Muscle of leg (tissue), 11 donors: ENCODE results near the gene BCL2L14. TPM values are rescaled to one million over a fixed set of nuclear protein-coding genes. Genes with fewer than 3 reads are reported as not detected.

Source experiments
- DNase-seq: peaks from one replicate; pipeline ENCODE4 v3.0.0; 2013
- H3K27ac ChIP-seq: one replicate; pipeline ENCODE4 v1.5.1; 2013; ENCODE audit warnings: mild to moderate bottlenecking, low read length, control low read depth
- H3K27me3 ChIP-seq: one replicate; pipeline ENCODE4 v1.6.1; 2013; ENCODE audit warnings: low read length; ENCODE audit not compliant: control insufficient read depth, insufficient read depth
- H3K36me3 ChIP-seq: one replicate; pipeline ENCODE4 v1.6.1; 2013; ENCODE audit warnings: low read length; ENCODE audit not compliant: control insufficient read depth, insufficient read depth
- H3K4me1 ChIP-seq: one replicate; pipeline ENCODE4 v1.6.1; 2013; ENCODE audit warnings: low read length; ENCODE audit not compliant: control insufficient read depth, insufficient read depth
- H3K4me3 ChIP-seq: one replicate; pipeline ENCODE4 v1.5.1; 2013; ENCODE audit warnings: low read length, control low read depth
- H3K9me3 ChIP-seq: replicated peaks from 2 replicates; pipeline ENCODE4 v1.6.1; 2013; ENCODE audit warnings: low read depth, low read length; ENCODE audit not compliant: control insufficient read depth
- WGBS: methylation state at CpG from one replicate; pipeline ENCODE4 v1.1.5; 2013; ENCODE audit warnings: missing lambda C conversion rate; ENCODE audit not compliant: insufficient coverage; 5-methylcytosine and 5-hydroxymethylcytosine counted together
- polyA plus RNA-seq, 8 donors: library from polyadenylated mRNA; unstranded; fragments of 120-200 nt; gene quantifications; one replicate each; pipeline versions ENCODE4 v1.2.1 to v1.2.3, GENCODE V29; 2013; ENCODE audit warnings: inconsistent platforms in 1 of 8, low replicate concordance in 1 of 8; ENCODE audit not compliant: insufficient read length in 8 of 8, insufficient read depth in 1 of 8
- total RNA-seq: library from RNA; stranded (reverse); fragments of 120-200 nt; gene quantifications from one replicate; pipeline ENCODE4 v1.2.4, GENCODE V29; 2013

BCL2L14 gene
- total and polyA plus RNA-seq, 9 donors, result 0.15 to 0.83 (median 0.28) TPM; not detected in 3

- 80% methylated on average over 5 of the region's 5 CpGs for WGBS
- H3K27me3 ChIP-seq, result no peaks in the 10 kb centered on the region
- no peaks in the 10 kb centered on the region for H3K36me3 ChIP-seq
- no peaks in the 10 kb centered on the region for H3K9me3 ChIP-seq
- no peak overlapping the region for H3K4me3 ChIP-seq
- H3K27ac ChIP-seq, result no peak overlapping the region
- no peak for DNase-seq
- peaks cover 3% of the 10 kb centered on the region for H3K4me1 ChIP-seq
Measured at GRCh38 chr12:12086362-12086761, 15.6 kb downstream of the BCL2L14 start.

- H3K36me3 ChIP-seq, result no peaks in the 10 kb centered on the region
- peaks cover 3% of the 10 kb centered on the region for H3K4me1 ChIP-seq
- no peaks in the 10 kb centered on the region for H3K27me3 ChIP-seq
- no peak overlapping the region for H3K27ac ChIP-seq
- no peak overlapping the region for H3K4me3 ChIP-seq
- DNase-seq, result no peak
- 72% methylated on average over 8 of the region's 9 CpGs for WGBS
- no peaks in the 10 kb centered on the region for H3K9me3 ChIP-seq
Measured at GRCh38 chr12:12086973-12087692, 16.4 kb downstream of the BCL2L14 start.

- Histone ChIP-seq H3K4me3 (no peak overlapping the region), H3K9me3 (no peaks in the 10 kb centered on the region)
- 33% methylated on average over 1 of the region's 2 CpGs for WGBS
Measured at GRCh38 chr12:12087693-12088034, 16.9 kb downstream of the BCL2L14 start.

GRCh38 chr12:12088147-12088546 is 17.4 kb downstream of the BCL2L14 start:
- peaks cover 3% of the 10 kb centered on the region for H3K4me1 ChIP-seq
- H3K4me3 ChIP-seq, result no peak overlapping the region
- H3K27me3 ChIP-seq, result no peaks in the 10 kb centered on the region
- H3K9me3 ChIP-seq, result no peaks in the 10 kb centered on the region
- H3K27ac ChIP-seq, result no peak overlapping the region
- WGBS, result 80% methylated on average over 5 of the region's 10 CpGs
- no peaks in the 10 kb centered on the region for H3K36me3 ChIP-seq
- no peak for DNase-seq

More at GRCh38 chr12:12087693-12088034, 16.9 kb downstream of the BCL2L14 start:
- no peak for DNase-seq
- H3K27me3 ChIP-seq, result no peaks in the 10 kb centered on the region
- no peak overlapping the region for H3K27ac ChIP-seq
- H3K36me3 ChIP-seq, result no peaks in the 10 kb centered on the region
- H3K4me1 ChIP-seq, result peaks cover 3% of the 10 kb centered on the region

GRCh38 chr12:12088761-12089160 is 18.0 kb downstream of the BCL2L14 start:
- WGBS, result 62% methylated on average over 3 of the region's 9 CpGs
- Histone ChIP-seq H3K4me3 (no peak overlapping the region), H3K27me3 (no peaks in the 10 kb centered on the region), H3K9me3 (no peaks in the 10 kb centered on the region), H3K36me3 (no peaks in the 10 kb centered on the region), H3K27ac (no peak overlapping the region), H3K4me1 (peaks cover 3% of the 10 kb centered on the region)
- no peak for DNase-seq

GRCh38 chr12:12091071-12091470 is 20.3 kb downstream of the BCL2L14 start:
- no peaks in the 10 kb centered on the region for H3K36me3 ChIP-seq
- peak; percentile 66 for DNase-seq
- H3K27me3 ChIP-seq, result no peaks in the 10 kb centered on the region
- H3K9me3 ChIP-seq, result no peaks in the 10 kb centered on the region
- WGBS, result 70% methylated on average over 3 of the region's 3 CpGs
- H3K4me1 ChIP-seq, result peaks cover 3% of the 10 kb centered on the region
- no peak overlapping the region for H3K4me3 ChIP-seq
- no peak overlapping the region for H3K27ac ChIP-seq

- Histone ChIP-seq H3K9me3 (no peaks in the 10 kb centered on the region), H3K27ac (no peak overlapping the region), H3K27me3 (no peaks in the 10 kb centered on the region), H3K36me3 (no peaks in the 10 kb centered on the region), H3K4me1 (peaks cover 3% of the 10 kb centered on the region), H3K4me3 (no peak overlapping the region)
- DNase-seq, result peak; percentile 30
- no CpG with 5 or more reads among the region's 14 CpGs for WGBS
Measured at GRCh38 chr12:12091977-12092663, 21.4 kb downstream of the BCL2L14 start.

GRCh38 chr12:12094481-12094880 is 23.7 kb downstream of the BCL2L14 start:
- WGBS, result 89% methylated on average over 4 of the region's 4 CpGs
- Histone ChIP-seq H3K27me3 (no peaks in the 10 kb centered on the region), H3K4me1 (peaks cover 3% of the 10 kb centered on the region), H3K9me3 (no peaks in the 10 kb centered on the region), H3K27ac (no peak overlapping the region), H3K36me3 (peaks cover 4% of the 10 kb centered on the region), H3K4me3 (no peak overlapping the region)
- DNase-seq, result no peak

GRCh38 chr12:12095021-12095420 is 24.3 kb downstream of the BCL2L14 start:
- Histone ChIP-seq H3K27ac (no peak overlapping the region), H3K9me3 (no peaks in the 10 kb centered on the region), H3K4me1 (peaks cover 3% of the 10 kb centered on the region), H3K27me3 (no peaks in the 10 kb centered on the region), H3K4me3 (no peak overlapping the region), H3K36me3 (peaks cover 4% of the 10 kb centered on the region)
- WGBS, result 83% methylated on average over 3 of the region's 3 CpGs
- DNase-seq, result no peak

GRCh38 chr12:12097891-12098690 is 27.4 kb downstream of the BCL2L14 start:
- H3K27me3 ChIP-seq, result no peaks in the 10 kb centered on the region
- peak; percentile 62 for DNase-seq
- peaks cover 6% of the 10 kb centered on the region for H3K36me3 ChIP-seq
- H3K4me3 ChIP-seq, result no peak overlapping the region
- no peaks in the 10 kb centered on the region for H3K4me1 ChIP-seq
- no peak overlapping the region for H3K27ac ChIP-seq
- 53% methylated on average over 2 of the region's 6 CpGs for WGBS
- no peaks in the 10 kb centered on the region for H3K9me3 ChIP-seq
